Measurements from ENCODE around the gene PHRF1.
"Not testable (repeated sequence)": the region's sequence is repeated elsewhere in the genome, so short reads cannot be mapped to it uniquely, and the experiment has no call there.

The PHRF1 gene

GRCh38 chr11:574031-574570 lies 2.2 kb upstream of the PHRF1 start:
- DNase-seq = not testable (repeated sequence)

GRCh38 chr11:574632-575312 lies 1.5 kb upstream of the PHRF1 start:
- DNase-seq = no peak

GRCh38 chr11:575313-575995 lies 816 bp upstream of the PHRF1 start:
- no peak for DNase-seq

- DNase-seq = no peak
These were observed 741 bp downstream of the PHRF1 start for GRCh38 chr11:576811-577610.

- no peak for DNase-seq
These were observed 1.3 kb downstream of the PHRF1 start for GRCh38 chr11:577611-577894.

- no peak for DNase-seq
These were observed 2.2 kb downstream of the PHRF1 start for GRCh38 chr11:578276-579035.

GRCh38 chr11:579830-580601 lies 3.7 kb downstream of the PHRF1 start:
- DNase-seq = no peak

GRCh38 chr11:581342-581741 lies 5.1 kb downstream of the PHRF1 start:
- DNase-seq = no peak

- DNase-seq = no peak
These were observed 5.5 kb downstream of the PHRF1 start for GRCh38 chr11:581752-582151.

GRCh38 chr11:584287-584686 lies 8.0 kb downstream of the PHRF1 start:
- no peak for DNase-seq

- no peak for DNase-seq
These were observed 10.4 kb downstream of the PHRF1 start for GRCh38 chr11:586376-587316.

GRCh38 chr11:587546-587945 lies 11.3 kb downstream of the PHRF1 start:
- no peak for DNase-seq

GRCh38 chr11:587978-588380 lies 11.7 kb downstream of the PHRF1 start:
- DNase-seq = peak; percentile 83

GRCh38 chr11:589798-590197 lies 13.5 kb downstream of the PHRF1 start:
- no peak for DNase-seq

GRCh38 chr11:590997-591396 lies 14.7 kb downstream of the PHRF1 start:
- no peak for DNase-seq

GRCh38 chr11:592501-592900 lies 16.2 kb downstream of the PHRF1 start:
- no peak for DNase-seq

GRCh38 chr11:592918-593317 lies 16.6 kb downstream of the PHRF1 start:
- no peak for DNase-seq

GRCh38 chr11:593347-593746 lies 17.1 kb downstream of the PHRF1 start:
- no peak for DNase-seq

GRCh38 chr11:595400-595799 lies 19.1 kb downstream of the PHRF1 start:
- DNase-seq = no peak

- DNase-seq = no peak
These were observed 20.1 kb downstream of the PHRF1 start for GRCh38 chr11:596374-596773.

- DNase-seq = no peak
These were observed 21.0 kb downstream of the PHRF1 start for GRCh38 chr11:597166-597725.

All from CD4-positive, alpha-beta T cell treated with Interleukin-15 for 1 hour (primary cell).